NK-92 (cell line): ENCODE data around the gene SUFU.
"Not testable (repeated sequence)": the region's sequence is repeated elsewhere in the genome, so short reads cannot be mapped to it uniquely, and the experiment has no call there.

Experiments
- DNase-seq: peaks from one replicate; lab custom pipeline; 2025; ENCODE audit not compliant: unreplicated experiment; lab: John Stamatoyannopoulos, UW

The SUFU gene

GRCh38 chr10:102648889-102649796, 145.4 kb downstream of the SUFU start:
- DNase-seq = no peak

DNA sequence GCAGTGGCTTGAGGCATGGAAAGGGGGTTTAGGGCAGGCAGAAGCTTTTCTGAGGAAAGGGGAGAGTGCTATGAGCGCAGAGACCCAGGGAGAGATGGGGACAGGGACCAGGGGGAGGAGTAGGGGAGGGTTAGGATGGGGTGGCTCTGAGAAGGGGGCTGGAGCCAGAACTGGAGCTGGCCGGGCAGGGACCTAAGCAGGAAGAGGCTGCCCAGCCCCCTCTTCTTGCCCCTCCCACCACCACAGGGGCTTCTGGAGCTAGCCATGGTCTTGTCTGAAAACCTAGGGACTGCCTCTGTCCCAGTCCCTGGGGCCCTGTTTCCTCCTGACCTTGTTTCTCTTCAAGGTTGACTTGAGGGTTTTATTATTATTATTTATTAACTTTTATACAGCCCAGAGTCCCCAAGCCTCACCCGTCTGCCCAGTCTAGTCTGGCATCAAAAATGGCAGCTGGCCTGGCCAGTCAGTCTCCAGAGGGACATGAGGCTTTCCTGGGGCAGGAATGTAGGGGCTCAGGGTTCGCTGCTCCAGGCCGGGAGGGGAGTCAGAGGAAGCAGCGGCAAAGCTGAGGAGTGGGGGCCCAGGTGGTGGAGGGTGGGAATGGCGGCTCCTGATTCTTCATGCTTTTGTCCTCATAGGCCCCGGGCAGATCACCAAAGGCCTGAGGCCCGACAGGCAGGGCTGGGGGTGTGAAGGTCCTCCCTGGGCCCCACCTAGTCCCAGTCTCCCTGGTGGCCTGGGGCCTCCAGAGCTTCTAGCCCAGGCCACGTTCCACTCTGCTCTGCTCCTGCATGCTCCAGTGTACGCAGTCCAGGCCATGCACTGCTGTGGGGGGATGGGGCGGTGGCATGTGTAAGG, 146.3 kb downstream of the SUFU start:
- DNase-seq = no peak

- no peak for DNase-seq
Observed at GRCh38 chr10:102650655-102651454, 147.1 kb downstream of the SUFU start.

GRCh38 chr10:102651455-102652169, 147.8 kb downstream of the SUFU start:
- DNase-seq = no peak

- no peak for DNase-seq
Observed at GRCh38 chr10:102652170-102652916, 148.6 kb downstream of the SUFU start.

DNA sequence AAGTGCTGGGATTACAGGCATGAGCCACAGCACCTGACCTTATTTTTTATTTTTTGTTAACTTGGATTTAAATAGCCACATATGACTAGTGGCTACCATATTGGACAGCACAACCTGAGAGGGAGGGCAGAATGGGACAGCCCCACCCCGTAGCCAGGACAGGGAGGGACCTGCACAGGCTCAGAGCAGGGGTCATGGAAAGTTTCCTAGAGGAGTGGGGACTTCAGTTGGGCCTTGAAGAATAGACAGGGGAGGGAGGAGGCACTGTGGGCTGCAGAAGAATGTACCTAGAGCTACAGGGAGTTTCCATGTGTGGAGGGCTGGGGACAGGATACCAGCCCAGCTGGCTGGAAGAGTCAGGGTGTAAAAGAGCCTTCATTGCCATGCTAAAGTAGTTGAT, 149.3 kb downstream of the SUFU start:
- DNase-seq = no peak

DNA sequence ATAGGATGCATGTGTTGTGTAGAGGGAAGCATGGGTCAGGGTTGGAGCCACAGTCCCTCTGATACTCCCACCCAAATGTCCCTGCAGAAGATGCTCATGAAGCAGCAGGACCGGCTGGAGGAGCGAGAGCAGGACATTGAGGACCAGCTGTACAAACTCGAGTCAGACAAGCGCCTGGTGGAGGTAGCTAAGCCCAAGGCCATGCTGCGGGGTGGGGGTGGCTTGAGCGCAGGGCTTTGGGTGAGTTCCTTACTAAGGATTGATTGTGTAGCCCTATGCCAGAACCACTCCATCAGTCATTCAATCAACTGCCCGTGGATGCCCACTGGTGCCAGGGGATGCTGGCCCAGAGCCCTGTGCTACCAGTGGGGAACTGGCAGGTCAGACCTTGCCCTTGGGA, 150.8 kb downstream of the SUFU start:
- DNase-seq = no peak

- DNase-seq = no peak
Observed at GRCh38 chr10:102654969-102655368, 151.2 kb downstream of the SUFU start.

GRCh38 chr10:102656026-102656425, 152.3 kb downstream of the SUFU start:
- no peak for DNase-seq

DNA sequence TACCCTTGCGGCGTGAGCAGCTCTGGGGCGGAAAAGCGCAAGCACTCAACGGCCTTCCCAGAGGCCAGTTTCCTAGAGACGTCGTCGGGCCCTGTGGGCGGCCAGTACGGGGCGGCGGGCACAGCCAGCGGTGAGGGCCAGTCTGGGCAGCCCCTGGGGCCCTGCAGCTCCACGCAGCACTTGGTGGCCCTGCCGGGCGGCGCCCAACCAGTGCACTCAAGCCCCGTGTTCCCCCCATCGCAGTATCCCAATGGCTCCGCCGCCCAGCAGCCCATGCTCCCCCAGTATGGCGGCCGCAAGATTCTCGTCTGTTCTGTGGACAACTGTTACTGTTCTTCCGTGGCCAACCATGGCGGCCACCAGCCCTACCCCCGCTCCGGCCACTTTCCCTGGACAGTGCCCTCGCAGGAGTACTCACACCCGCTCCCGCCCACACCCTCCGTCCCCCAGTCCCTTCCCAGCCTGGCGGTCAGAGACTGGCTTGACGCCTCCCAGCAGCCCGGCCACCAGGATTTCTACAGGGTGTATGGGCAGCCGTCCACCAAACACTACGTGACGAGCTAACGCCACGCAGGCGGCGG, 153.1 kb downstream of the SUFU start:
- no peak for DNase-seq

DNA sequence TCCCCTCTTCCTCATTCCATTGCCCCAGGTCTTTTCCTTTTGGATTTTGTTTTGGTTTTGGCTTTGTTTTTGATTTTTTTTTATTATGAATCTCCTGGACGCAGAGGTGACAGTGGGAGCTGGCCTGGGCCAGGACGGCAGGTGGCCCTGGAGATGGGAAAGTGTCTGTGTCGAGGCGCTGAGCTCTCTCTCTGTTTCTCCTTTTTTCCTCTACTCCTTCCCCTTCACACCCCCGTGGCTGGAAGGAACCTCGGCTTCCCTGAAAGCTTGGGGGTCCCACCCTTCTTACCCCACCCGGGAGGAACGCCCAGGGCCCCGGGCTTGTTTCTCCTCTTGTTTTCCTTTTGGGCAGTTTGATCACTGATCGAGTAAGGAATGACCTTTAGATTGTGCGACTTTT, 153.7 kb downstream of the SUFU start:
- DNase-seq = no peak

DNA sequence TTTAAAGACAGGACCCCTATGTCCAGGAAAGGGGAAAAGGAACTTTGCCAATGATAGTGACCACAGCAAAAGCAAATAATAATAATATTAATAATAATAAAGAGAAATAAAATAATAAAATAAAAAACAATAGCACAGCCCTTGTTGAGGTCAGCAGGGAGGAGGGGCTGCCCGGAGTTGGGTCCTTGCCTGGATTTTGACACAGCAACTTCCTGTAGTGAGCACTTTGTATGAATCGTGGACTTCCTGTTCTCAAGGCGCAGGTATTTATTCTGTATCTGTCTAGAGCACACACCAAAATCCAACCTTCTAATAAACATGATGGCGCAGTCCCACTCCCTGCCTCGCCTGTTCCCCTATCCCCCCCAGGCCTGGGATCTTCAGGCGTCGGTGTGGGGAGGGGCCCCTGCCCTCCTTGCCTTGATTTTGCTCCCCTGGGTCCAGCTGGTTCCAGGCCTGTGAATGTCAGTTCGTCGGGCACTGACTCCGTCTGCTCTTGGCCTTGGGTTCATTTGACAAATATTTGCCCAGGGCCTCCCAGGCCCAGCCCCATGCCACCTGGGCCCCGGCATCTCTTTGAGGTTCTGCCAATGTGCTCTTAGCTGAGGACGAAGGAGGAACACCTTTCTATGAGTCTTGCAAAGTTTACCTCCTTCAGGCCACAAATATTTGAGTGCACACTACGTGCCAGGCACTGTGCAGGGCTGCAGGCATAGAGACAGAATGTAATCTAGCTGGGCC, 154.4 kb downstream of the SUFU start:
- DNase-seq = no peak

DNA sequence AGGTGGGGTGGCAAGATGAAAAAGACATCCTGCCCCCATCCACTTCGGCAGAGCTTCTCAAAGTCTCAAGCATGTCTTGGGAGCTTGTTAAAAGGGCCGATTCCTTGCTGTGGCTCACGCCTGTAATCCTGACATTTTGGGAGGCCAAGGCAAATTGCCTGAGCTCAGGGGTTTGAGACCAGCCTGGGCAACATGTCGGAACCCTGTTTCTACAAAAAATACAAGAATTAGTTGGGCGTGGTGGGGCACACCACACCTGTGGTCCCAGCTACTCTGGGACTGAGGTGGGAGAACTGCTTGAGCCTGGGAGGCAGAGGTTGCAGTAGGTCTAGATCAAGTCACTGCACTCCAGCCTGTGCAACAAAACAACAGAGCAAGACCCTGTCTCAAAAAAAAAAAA, 155.0 kb downstream of the SUFU start:
- DNase-seq = no peak

GRCh38 chr10:102660888-102661657, 157.3 kb downstream of the SUFU start:
- DNase-seq = no peak

GRCh38 chr10:102661658-102662028, 157.9 kb downstream of the SUFU start:
- DNase-seq = no peak

DNA sequence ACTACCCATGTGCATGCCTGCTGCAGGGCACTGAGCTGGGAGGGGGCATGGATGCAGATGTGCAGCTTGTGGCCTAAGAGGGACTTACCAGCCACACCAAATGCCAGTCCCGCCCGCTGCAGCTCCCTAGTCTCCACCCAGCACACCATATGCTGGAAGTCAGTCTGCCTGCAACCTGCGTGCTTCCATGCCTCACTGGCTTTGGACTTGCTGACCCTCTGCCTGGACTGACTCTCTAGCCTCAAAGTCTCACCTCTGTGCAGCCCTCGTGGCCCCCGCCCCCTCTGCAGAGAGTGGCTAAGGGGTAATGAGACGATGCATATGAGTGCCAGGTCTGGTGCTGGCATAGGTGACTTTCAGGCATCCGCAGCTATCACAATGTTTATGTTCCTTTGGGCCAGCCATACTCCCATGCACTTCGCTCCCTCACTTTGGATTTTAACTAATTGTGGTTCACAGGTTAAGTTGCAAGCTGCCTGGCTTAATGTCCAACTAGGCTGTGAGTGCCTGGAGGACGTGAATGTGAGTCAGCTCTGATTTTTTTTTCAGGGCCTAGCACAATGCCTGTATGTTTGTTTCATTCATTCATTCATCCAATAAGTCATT, 162.2 kb downstream of the SUFU start:
- no peak for DNase-seq

DNA sequence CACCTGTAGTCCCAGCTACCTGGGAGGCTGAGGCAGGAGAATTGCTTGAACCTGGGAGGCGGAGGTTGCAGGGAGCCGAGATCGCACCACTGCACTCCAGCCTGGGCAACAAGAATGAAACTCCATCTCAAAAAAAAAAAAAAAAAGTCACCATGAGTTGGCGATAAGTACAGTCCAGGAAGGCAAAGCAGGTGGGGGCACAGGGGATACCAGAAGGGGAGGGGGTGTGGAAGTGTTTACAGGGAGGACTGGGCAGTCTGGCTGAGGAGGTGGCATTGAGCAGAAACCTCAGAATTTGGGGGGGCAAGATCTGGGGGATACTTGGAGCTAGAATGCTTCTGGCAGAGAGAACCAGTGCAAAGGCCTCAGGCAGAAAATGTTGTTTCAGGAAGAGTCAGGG, 163.6 kb downstream of the SUFU start:
- not testable (repeated sequence) for DNase-seq
